ENCODE measurements around the gene CADM3.

The CADM3 gene

GRCh38 chr1:159248311-159248710, 76.9 kb downstream of the CADM3 start:
- no peak for DNase-seq

GRCh38 chr1:159250638-159251216, 79.3 kb downstream of the CADM3 start:
- no peak for DNase-seq

Data from nucleus accumbens (tissue), 56 donors.